HG02870 (cell line): ENCODE data around the gene CBX7.
A peak's percentile ranks its signal among the peaks of the same experiment; 100 is the strongest.
"Not testable (repeated sequence)": the region's sequence is repeated elsewhere in the genome, so short reads cannot be mapped to it uniquely, and the experiment has no call there.

Experiments
- ATAC-seq: cut with Tn5 transposase; IDR thresholded peaks from one replicate; pipeline ENCODE4 v1.9.1; 2021; ENCODE audit warnings: mild to moderate bottlenecking, moderate library complexity; ENCODE audit not compliant: unreplicated experiment

The CBX7 gene

DNA sequence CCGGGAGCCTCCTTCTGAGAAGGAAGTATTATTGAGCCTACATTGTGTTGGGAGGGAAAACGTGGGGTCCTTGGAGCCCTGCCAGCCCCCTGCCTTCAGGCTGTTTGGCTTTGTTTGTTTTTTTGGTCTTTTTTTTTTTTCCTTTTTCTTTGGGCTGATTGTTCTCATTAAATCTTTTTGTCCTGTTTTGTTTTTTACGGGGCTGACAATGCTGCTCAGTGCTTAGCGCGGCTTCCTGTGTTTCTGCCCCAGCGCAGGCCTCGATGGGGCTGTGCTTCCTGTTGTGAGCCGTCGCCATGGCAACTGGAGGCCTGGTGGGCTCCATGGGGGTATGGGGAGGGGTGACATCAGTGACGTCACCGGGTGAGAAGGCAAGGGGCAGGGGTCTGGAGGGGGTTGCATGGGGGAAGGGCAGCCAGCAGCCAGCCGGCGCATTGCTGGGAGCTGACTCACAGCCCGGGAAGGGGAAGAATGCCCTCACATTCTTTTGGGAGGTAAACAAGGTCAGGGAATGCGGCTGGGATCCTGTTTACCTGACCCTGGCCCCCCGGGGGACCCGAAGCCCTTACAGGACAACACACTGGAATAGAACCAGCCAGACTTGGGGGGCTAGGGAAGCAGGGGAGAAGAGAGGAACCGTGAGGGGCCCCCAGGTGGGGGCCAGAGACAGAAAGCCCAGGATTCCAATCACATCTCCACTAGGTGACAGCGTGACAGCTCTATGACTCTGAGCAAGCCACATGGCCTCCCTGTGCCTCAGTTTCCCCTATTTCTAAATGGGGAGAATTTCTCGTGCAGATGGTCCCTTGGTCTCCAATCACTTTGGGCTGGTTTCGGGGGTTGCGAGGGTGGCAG, 22.2 kb upstream of the CBX7 start:
- ATAC-seq = no peak

DNA sequence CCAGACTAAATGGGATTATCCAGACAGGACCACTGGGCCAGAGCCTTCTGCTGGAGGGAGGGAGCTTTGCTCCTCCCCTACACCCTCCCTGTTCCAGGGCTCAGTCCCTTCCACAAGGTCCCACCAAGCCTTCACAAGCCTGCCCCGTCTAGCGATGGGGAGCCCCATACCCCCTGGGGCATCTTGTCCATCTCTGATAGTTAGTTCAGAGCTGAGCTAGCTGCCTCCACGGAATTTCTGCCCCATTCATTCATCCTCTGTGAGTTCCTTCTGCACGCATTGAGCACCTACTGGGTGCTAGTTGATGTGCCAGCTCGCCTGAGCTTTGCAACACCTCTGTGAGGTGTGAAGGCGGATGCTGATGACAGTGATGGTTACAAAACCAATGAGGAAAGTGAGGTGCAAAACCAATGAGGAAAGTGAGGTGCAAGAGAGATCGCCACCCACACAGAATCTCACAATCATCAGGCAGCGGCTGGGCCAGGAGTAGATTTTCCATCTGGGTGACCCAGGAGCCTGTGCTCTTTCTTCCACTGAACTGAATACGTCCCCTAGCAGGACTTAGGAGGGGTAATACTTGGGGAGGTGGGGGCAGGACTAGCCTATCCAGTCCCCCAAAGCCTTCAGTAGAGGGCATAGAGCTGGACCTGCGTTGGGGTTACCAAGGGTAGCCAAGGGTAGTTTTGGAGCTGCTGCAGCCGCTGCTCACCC, 21.5 kb upstream of the CBX7 start:
- ATAC-seq = no peak

DNA sequence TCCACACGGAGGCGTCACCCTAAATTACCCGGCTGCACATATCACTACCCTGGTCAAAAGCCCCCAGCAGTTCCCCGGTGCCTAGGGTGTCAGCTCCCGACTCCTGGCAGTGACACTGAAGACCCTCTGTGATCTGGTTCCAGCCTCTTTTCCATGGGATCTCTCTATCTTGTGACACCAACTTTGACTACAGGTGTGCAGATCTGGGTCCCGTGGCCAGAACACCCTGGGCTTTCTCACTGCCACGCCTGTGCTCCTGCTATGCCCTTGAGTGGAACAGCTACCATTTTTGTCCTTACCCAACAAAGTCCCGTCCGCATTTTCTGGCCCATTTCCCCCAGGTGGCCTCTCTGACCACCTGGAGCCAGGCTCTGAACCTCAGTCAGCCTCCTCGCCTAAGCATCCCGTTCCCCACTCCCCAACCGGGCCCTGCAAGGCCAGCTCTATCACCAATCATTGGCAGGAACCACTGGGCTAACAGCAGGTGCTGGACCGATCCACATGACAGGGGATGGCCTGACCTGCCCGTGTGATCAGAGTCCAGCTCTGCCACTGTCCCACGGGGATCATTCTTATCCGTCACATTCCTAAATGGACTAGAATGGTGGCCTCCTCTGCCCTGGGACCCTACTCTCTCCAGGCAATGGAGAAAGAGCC, 20.7 kb upstream of the CBX7 start:
- ATAC-seq = no peak

DNA sequence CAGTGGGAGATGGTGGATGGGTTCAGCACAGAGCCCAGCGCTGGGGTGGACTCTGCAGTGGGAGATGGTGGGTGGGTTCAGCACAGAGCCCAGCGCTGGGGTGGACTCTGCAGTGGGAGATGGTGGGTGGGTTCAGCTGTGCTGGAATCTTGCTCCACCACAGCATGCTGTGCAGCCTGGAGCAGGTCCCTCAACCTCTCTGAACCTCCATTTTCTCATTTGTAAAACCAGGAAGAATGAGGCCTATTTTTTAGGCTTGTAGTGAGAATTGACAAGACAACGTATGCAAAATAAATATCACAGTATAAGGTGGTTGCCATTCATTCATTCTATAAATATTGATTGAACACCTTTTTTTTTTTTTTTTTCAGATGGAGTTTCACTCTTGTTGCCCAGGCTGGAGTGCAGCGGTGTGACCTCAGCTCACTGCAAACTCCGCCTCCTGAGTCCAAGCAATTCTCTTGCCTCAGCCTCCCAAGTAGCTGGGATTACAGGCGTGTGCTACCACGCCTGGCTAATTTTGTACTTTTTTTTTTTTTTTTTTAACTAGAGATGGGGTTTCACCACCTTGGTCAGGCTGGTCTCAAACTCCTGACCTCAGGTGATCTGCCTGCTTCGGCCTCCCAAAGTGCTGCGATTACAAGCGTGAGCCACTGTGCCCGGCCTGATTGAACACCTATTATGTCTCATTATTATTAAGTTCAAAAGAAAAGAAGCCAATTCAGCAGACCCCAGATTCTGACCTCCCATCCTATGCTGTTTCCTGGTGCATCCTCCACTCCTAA, 20.0 kb upstream of the CBX7 start:
- not testable (repeated sequence) for ATAC-seq

DNA sequence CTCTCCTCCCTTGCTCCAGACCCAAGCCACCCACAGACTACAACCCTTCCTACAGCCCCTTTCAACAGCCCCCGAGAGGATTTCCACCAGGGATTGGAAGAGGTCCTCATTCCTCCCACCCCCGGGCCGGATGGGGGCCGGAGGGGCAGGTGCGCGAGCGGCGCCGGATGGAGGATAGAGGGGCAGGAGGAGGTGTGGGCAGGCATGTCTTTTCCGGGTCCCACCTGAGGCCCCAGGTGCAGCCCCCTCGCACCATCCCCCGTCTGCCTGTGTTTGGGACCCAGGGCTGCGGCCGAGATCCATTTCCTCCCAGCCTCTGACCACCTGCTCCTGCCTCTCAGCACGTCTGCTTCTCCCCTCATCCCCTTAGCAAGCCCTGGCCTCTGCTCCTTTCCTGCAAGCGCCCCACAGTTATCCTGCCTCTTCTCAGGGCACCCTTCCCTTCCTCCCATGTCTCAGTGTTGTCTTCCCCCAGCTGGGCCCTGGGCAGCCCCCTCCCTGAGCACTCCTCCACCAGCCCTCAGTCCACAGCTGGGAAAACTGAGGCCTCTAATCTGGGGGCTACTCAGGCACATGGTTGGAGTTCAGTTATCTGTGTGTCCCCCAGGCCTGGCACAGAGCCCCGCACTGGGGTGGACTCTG, 19.3 kb upstream of the CBX7 start:
- ATAC-seq = no peak

DNA sequence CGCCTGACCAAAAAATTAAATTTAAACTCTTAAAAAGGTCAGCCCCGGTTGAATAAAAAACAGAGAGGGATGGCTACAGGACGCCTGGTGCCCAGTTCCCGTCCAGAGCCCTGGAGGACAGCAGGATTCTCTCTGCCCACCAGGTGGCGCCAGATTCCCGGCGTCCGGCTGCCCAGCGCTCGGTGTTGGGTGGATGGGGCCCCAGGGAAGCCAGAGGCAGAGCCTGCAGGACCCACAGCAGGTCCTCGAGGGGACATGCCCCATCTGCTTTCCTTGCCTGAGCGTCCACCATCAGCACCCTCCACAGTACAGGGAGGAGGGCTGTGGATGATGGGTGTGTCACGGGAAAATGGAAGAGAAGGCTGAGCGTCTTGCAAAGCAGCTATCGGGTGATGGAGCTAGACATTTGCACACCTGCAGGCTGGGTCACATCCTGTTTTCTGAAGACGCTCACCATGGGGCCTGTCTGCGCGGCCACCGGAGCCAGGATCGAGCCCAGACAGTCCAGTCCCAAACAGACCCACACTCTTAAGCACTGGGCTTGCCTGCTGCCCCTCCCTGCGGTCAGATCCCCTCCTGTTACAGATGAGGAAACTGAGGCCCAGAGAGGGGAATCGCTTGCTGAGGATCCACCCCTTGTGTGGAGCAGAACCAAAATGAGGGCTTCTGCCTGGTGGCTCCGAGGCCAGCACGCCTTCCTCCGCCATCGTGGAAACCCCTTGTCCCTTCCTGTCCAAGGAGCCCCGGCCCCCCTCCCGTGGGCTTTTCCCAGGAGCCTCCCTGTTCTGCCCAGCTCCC, 18.5 kb upstream of the CBX7 start:
- ATAC-seq = peak; percentile 59

DNA sequence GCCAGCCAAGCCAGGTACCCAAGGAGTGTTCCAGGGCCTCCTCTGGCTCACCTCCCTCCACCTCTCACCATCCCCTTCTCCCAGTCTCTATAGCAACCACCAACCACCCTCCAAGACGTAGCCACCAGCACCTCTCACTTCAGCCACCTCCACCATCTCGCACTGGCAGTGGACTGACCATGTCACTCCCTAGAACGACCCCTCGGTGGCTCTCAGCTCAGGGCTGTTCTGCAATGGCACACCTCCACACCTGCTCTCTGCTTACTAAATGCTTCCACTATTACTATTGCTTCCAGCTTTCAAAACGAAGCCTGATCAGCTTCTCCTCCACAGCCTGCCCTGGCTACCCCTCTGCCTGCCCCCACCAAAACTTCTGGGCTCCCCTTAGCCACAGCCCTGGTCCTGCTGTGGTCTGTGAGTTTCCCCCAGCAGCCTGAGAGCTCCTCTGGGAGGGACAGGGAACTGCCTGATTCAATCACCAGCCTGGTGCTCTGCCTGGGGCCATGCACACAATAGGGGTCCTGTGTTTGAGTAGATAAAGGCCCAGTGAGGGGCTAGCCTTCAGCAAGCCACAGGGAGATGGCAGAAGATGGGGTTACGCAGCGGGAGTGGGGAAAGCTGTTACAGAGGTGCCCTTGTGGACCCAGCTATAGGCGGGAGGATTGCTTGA, 17.5 kb upstream of the CBX7 start:
- no peak for ATAC-seq

DNA sequence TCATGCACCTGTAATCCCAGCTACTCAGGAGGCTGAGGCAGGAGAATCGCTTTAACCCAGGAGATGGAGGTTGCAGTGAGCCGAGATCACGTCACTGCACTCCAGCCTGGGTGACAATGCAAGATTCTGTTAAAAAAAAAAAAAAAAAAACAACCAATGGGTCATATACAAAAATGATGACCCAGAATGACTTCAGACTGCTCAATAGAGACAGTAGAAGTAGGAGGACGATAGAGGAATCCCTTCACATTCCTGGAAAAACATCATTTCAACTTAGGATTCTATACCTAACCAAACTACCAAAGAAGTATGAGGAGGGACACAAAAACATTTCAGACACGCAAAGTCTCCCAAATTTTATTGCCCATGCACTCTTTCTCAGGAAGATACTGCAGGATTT, 14.1 kb upstream of the CBX7 start:
- ATAC-seq = no peak

DNA sequence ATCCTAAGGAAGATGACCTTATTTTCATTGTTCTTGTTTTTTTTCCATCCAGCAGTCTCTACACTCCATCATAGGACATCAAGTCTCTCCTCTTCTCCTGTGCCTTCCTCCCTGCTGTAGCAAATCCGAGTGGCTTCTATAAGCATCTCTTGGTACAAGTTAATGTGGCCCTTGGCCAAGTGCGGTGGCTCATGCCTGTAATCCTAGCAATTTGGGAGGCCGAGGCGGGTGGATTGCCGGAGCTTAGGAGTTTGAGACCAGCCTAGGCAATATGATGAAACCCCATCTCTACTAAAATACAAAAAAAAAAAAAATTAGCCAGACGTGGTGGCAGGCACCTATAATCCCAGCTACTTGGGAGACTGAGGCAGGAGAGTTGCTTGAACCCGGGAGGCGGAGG, 3.6 kb upstream of the CBX7 start:
- not testable (repeated sequence) for ATAC-seq

DNA sequence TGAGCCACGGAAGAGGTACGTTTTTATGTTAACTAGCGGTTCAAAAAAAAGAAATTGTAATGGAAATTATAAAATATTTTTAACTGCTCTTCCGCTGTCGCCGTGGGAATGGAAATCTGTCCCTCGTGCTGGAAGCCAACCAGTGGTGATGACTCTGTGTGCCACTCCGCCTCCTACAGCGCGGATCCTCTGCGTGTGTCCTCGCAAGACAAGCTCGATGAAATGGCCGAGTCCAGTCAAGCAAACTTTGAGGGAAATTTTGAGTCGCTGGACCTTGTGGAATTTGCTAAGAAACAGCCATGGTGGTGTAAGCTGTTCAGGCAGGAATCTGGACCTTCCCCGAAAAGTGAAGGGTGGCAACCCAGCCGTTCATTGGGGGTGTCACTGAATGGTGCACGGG, 2.9 kb upstream of the CBX7 start:
- no peak for ATAC-seq

DNA sequence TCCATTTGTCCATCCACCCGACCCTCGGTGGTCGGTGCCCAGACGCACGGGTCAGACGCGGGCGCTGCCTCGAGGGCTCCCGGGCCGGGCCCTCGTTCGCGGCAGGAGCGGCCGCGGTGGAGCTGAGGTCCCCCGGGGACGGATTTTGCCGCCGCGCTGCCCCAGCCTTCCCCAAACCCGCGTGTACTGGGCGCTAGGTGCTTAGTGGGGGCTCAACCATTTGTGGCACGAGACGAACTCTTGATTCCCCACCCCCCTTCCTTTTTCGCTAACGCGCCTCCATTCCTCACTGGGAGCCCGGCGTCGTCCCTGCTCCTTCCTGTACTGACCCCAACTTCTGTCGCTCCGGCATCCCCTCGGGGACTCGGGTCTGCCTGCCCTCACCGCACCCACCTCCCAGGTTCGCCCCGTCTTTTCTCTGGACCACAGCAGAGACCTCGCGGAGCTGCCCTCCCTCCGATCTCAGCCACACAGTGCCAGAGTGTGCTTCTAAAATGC, 789 bp upstream of the CBX7 start:
- no peak for ATAC-seq

DNA sequence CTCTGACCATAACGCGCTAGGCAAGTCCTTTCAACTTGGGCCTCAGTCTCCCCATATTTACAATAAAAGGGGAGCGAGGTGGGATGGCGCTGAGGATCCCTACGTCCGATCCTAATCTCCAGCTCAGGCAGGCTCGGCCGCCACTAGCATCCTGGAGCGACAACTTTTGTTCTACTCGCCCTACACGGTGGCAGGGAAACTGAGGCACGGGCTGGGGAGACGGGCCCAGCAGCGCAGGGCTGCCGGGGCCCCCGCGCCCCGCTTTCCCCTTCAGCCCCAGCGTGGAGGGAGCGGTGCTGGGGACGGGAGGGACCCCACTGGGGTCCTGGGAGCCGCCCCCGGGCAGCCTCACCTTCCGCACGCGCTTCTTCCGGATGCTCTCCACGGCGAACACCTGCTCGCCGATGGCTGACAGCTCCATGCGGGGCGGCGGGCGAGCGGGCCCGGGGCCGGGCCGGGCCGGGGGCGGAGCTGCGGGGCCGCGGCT, 413 bp downstream of the CBX7 start:
- ATAC-seq = no peak

DNA sequence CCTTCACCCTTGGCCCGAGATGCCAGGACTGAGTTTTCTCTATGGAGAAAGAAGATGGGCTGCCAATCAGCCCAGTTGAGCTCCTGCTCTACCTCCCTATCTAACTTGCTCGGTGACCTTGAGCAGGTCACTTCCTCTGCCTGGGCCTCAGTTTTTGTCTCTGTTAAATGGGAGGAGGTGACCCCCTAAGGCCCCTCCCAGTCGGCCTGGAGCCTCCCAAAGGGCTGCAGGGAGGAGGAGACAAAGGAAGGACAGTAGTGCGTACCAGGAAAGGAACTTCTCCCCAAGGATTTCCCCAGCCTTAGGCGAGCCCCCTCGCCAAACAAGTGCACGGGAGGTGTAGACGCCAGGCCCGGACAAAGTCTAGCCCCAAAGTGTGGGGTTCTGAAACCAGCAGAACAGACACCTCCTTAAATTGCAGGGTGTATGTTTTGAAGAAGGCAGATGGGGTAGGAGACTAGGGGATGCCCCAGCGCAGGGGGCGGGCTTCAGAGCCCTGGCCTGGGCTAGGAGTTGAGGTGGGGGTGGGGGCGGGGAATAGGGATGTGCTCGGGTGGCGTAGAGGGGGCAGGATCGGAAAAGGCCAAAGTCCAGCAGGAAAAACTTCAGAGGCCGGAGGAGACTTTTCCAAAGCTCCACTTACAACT, 1.0 kb downstream of the CBX7 start:
- ATAC-seq = no peak

DNA sequence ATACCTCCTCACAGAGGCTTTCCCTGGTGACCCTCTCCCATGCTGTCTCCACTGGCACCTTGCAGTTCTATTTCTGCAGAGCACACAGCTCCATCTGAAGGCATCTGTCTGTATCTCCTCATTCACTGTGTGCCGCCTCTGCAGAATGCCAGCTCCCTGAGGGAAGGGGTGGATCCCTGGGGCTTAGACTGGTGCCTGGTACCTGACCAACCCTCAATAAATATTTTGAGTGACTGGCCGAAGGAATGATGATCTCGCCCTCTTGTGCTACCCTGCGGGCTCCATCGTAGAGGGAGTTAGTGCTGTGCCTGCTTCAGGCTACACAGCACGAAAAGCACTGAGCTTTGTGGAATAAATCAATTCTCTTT, 1.6 kb downstream of the CBX7 start:
- ATAC-seq = no peak

DNA sequence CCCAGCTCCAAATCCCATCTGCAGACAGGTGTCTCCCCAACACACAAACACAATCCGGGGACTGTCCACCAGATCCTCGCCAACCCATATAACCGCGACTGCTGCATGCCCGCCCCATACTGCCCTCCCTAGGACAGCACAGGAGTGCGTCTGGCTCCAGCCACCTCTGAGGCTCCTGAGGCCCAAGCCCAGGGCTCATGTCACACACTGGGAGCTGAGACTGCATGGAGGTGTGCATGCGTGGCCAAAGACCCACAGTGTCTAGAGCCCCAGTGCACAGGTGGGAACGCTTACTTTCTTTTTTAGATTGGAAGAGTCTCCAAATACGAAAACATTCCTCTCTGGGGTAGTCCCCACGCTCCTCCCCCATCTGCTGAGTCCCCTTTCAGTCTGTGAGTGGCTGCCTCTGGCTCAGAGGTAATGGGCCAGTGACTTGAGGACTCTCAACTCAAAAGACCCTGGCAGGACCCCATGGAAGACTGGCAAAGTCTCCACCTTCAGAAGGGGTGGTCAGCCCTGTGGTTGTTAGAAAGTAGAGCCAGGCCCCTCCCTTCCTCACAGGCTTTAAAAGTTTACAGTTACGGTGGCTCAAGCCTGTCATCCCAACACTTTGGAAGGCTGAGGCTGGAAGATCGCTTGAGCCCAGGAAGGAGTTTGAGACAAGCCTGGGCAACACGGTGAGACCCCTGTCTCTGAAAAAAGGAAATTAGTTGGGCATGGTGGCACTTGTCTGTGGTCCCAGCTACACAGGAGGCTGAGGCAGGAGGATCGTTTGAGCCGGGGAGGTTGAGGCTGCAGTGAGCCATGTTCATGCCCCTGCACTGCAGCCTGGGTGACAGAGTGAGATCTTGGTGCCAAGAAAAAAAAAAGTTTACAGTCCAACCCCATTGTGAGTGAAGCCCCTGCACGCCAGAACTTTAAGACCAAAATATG, 2.3 kb downstream of the CBX7 start:
- no peak for ATAC-seq

DNA sequence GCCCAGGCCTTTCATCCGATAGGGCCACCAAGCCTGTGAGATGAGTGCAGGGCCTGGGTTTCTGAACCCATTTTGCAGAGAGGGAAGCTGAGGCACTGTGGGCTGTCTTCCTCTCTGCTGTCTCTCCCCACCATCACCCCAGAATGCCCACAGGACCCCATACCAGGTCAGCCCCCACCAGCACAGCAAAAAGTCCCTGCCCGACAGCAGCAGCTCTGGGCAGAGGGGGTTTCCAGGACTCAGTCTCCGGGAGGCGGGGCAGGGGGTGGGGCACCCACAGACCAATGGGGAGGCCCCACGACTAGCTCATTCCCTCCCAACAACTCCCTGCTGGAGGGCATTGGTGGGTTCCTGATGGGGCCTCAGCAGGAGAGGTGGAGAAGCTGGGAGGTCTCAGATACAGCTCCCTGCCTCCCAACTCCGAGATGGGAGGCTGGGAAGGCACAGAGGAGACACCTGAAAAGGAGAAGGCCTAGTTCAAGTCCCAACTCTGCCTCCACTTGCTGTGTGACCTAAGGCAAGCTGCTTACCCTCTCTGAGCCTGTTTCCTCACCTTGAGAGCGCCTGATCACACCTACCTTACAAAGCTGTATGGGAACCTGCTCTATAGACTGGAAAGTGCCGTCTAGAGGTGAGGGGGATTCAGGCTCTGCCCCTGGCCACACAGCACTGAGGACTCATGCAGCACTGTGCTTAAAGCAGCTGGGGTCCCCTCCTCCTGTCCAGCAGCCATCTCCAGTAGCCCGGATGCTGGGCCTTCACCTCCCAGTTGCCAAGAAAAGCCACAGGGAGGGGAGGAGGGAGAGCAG, 3.5 kb downstream of the CBX7 start:
- ATAC-seq = no peak
